DOHH2 (cell line): ENCODE results near the gene CCDC144A.
A peak's percentile ranks its signal among the peaks of the same experiment; 100 is the strongest.
"Not testable (repeated sequence)": the region's sequence is repeated elsewhere in the genome, so short reads cannot be mapped to it uniquely, and the experiment has no call there.

Experiments used
- CTCF ChIP-seq: fragments of 200-600 bp; sonication (generic); IDR thresholded peaks from one replicate; pipeline ENCODE4 v1.5.1; 2014; ENCODE audit warnings: antibody characterized with exemption, mild to moderate bottlenecking, low read depth, low read length; ENCODE audit not compliant: poor library complexity, severe bottlenecking
- EZH2phosphoT487 ChIP-seq: fragments of 200-600 bp; sonication (generic); IDR thresholded peaks from 2 replicates; pipeline ENCODE4 v1.6.1; 2017; ENCODE audit warnings: borderline replicate concordance, mild to moderate bottlenecking, antibody characterized with exemption, low read length, moderate library complexity, mixed read lengths

DNA sequence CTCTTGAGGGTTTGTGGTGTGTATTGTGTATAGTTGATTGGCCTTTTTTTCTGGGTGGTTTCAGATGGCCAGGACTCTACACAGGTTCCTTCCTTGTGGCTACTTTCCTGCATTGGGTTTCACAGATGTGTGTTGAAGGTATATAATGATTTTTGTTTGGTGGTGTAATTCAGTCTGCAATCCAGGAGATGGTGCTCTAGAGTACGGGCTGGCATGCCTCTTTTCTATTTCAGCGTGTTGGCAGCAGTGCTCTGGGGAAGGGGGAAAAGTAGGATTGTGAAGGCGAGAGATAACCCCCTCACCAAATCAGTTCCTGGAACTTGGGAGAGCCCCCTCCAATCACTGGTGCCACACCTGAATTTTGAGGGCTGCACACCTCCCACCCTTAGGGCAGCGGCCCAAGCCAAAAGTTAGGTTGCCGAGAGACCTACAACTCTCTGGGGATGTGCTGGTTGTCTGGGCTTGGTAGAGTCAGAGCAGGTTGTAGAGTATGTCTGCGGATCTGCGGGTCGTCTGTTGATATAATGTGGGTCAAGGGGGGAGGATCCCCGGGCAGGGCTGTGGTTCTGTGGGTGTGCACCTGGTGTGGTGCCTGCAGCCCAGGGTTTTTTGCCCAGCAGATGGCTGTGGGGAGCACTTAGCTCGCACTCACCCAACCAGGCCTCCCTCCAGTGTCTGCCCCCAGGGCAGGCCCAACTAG lies 61.3 kb downstream of the CCDC144A start:
- peak; percentile 33 for TF ChIP-seq CTCF
- not testable (repeated sequence) for TF ChIP-seq EZH2phosphoT487
